ENCODE data around the gene GOSR2. TPM values are rescaled to one million over a fixed set of nuclear protein-coding genes. Genes with fewer than 3 reads are reported as not detected.

The GOSR2 gene
- total RNA-seq, 1 experiment from 2014 or later, result 34.5 TPM

DNA sequence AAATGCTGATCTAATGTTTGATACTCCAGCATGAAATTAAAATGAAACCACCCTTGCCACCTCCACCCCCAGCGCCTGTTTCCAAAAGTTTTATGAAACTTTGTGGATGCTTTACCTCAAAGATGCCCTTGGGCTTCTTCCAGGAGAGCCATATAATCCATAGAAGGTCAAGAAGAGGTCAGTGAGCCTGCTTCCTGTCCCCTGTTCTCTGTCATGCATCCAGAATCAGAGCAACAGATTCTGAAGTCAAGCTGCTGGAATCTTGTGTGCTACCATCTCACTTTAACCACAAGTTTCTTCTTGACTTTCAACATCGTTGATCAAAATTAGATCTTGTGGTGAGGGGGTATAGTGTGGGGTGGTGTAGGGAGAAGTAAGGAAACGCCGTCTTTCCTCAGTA lies 8.6 kb downstream of the GOSR2 start:
- Histone ChIP-seq H3K9me2 (ENCODE audit: insufficient read depth) (no peaks in the 10 kb centered on the region), H3K79me2 (ENCODE audit: low read depth) (peaks cover 26% of the 10 kb centered on the region), H3K36me3 (ENCODE audit: low read depth) (peaks cover 52% of the 10 kb centered on the region), H3K4me2 (no peak overlapping the region), H3K4me3 (no peak overlapping the region), H4K20me1 (ENCODE audit: insufficient read depth) (peaks cover 39% of the 10 kb centered on the region), H3F3A (ENCODE audit: insufficient read depth, low read depth) (no peaks in the 10 kb centered on the region), H3K27me3 (ENCODE audit: insufficient read depth, low read depth) (no peaks in the 10 kb centered on the region), H3K9me3 (ENCODE audit: insufficient read depth, low read depth) (no peaks in the 10 kb centered on the region), H3K27ac (no peak overlapping the region), H2AFZ (no peak overlapping the region), H3K4me1 (replicated peaks; ENCODE audit: insufficient read depth) (no peaks in the 10 kb centered on the region)
- intact Hi-C loops (cut with micrococcal nuclease; ENCODE audit: unreplicated experiment), result no loop called here
- no TSS peak for BruUV-seq (replicated peaks)
- ChIA-PET CTCF (no interaction called here), POLR2A (ENCODE audit: unreplicated experiment) (no interaction called here)
- TF ChIP-seq EZH2 (IDR thresholded peaks at IDR 0.05; ENCODE audit: low read depth) (no peak), CTCF (conservative IDR thresholded peaks at IDR 0.05) (no peak)
- no peak for DNase-seq

- H4K20me1 ChIP-seq (ENCODE audit: insufficient read depth), result peaks cover 7% of the 10 kb centered on the region; the same call in 1 of the 2 replicates
- H2AFZ ChIP-seq, result no peak overlapping the region
- peaks cover 11% of the 10 kb centered on the region; the same call in 1 of the 2 replicates for H3F3A ChIP-seq (ENCODE audit: insufficient read depth, low read depth)
- intact Hi-C loops (cut with micrococcal nuclease; ENCODE audit: unreplicated experiment), result no loop called here
- no peak for TF ChIP-seq EZH2 (IDR thresholded peaks at IDR 0.05; ENCODE audit: low read depth)
- no peak for TF ChIP-seq CTCF (conservative IDR thresholded peaks at IDR 0.05)
- no peaks in the 10 kb centered on the region for H3K9me2 ChIP-seq (ENCODE audit: insufficient read depth)
- H3K4me2 ChIP-seq, result no peak overlapping the region
- DNase-seq, result no peak
- ChIA-PET POLR2A (ENCODE audit: unreplicated experiment) (no interaction called here), CTCF (no interaction called here)
- no peaks in the 10 kb centered on the region for H3K27me3 ChIP-seq (ENCODE audit: insufficient read depth, low read depth)
- no peak overlapping the region for H3K27ac ChIP-seq
- no peaks in the 10 kb centered on the region for H3K4me1 ChIP-seq (replicated peaks; ENCODE audit: insufficient read depth)
- no peaks in the 10 kb centered on the region for H3K9me3 ChIP-seq (ENCODE audit: insufficient read depth, low read depth)
- no peak overlapping the region for H3K4me3 ChIP-seq
- peaks cover 54% of the 10 kb centered on the region for H3K36me3 ChIP-seq (ENCODE audit: low read depth)
- H3K79me2 ChIP-seq (ENCODE audit: low read depth), result no peaks in the 10 kb centered on the region
- BruUV-seq (replicated peaks), result no TSS peak
Measured at GRCh38 chr17:46935658-46936266, 12.8 kb downstream of the GOSR2 start.

DNA sequence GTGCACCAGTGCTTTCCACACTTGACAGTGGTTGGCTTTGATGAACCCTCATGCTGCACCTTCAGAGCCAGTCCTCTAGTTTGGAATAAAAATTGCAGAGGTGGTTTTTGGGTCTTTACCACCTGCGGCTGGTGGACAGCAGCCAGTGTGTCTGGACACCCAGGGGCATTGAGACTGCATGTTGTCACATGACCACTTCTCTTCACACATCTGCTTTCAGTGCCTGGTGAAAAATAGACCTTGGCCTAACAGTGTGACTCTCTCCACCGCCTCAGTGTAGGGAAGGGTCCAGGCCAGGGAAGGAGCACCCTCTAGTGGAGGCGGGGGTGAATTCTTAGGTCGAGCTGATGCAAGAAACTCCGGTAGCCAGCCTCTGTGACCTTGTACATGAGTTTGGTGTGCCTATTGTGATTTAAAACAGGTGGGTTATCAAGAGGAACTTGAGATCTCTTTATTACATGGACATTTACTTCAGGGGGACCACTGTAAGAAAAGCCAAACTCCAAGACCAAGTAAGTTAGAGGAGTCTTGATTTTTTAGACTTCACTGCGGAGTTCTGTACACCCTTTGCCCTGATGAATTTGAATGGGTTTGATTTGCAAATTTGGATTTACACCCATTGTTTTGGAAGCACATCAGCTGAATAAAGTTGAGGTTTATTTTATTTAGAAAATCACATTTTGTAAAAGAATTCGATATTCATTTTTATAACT lies 17.9 kb downstream of the GOSR2 start:
- no peaks in the 10 kb centered on the region for H3K79me2 ChIP-seq (ENCODE audit: low read depth)
- H3K27me3 ChIP-seq (ENCODE audit: insufficient read depth, low read depth), result no peaks in the 10 kb centered on the region
- peaks cover 28% of the 10 kb centered on the region; the same call in 1 of the 2 replicates for H3F3A ChIP-seq (ENCODE audit: insufficient read depth, low read depth)
- no peak overlapping the region for H3K4me3 ChIP-seq
- H2AFZ ChIP-seq, result no peak overlapping the region
- no peak overlapping the region for H3K27ac ChIP-seq
- TF ChIP-seq EZH2 (IDR thresholded peaks at IDR 0.05; ENCODE audit: low read depth) (no peak), CTCF (conservative IDR thresholded peaks at IDR 0.05) (peak; percentile 89)
- H3K36me3 ChIP-seq (ENCODE audit: low read depth), result peaks cover 22% of the 10 kb centered on the region; the same call in 1 of the 2 replicates
- no peaks in the 10 kb centered on the region for H3K9me2 ChIP-seq (ENCODE audit: insufficient read depth)
- no peak overlapping the region for H3K4me2 ChIP-seq
- H4K20me1 ChIP-seq (ENCODE audit: insufficient read depth), result peaks cover 3% of the 10 kb centered on the region; the same call in 1 of the 2 replicates
- DNase-seq, result peak; percentile 50 to 64
- intact Hi-C loops (cut with micrococcal nuclease; ENCODE audit: unreplicated experiment), result loop anchor here (5.0 to 10.0 kb wide), 3 partner anchors 156 to 861 kb away; no protein-coding TSS in a partner anchor
- no TSS peak for BruUV-seq (replicated peaks)
- ChIA-PET CTCF (interaction anchor here (1.0 kb wide), 1 partner anchor 12 kb away, joined by 5 read pairs; no protein-coding TSS in a partner anchor), POLR2A (ENCODE audit: unreplicated experiment) (no interaction called here)
- H3K4me1 ChIP-seq (replicated peaks; ENCODE audit: insufficient read depth), result peaks cover 28% of the 10 kb centered on the region
- no peaks in the 10 kb centered on the region for H3K9me3 ChIP-seq (ENCODE audit: insufficient read depth, low read depth)
